ENCODE results near the gene PHACTR1. TPM values are rescaled to one million over a fixed set of nuclear protein-coding genes. Genes with fewer than 3 reads are reported as not detected.

The PHACTR1 gene
- total and polyA plus RNA-seq, 3 donors from 2014 or later = 5.1 to 7.6 (median 6.5) TPM

DNA sequence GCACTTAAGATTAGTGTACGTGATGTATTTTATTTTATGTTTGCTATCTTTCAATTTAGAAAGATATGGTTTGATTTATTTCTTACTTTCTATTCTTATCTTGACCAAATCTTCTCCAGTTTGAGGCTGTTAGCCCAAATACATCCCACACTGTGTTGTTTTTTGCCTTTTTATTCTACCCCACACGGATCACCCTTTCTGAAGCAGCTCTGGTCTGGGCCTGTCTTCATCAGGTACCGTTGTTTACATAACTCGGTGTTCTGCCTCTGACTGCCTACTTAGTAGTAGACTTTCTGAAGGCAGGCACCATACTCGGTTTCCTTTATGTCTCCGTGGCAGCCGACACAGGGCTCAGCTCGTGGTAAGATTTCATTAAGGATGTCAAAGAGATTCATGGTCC is 95.0 kb downstream of the PHACTR1 start:
- TF ChIP-seq, protein P1, sequence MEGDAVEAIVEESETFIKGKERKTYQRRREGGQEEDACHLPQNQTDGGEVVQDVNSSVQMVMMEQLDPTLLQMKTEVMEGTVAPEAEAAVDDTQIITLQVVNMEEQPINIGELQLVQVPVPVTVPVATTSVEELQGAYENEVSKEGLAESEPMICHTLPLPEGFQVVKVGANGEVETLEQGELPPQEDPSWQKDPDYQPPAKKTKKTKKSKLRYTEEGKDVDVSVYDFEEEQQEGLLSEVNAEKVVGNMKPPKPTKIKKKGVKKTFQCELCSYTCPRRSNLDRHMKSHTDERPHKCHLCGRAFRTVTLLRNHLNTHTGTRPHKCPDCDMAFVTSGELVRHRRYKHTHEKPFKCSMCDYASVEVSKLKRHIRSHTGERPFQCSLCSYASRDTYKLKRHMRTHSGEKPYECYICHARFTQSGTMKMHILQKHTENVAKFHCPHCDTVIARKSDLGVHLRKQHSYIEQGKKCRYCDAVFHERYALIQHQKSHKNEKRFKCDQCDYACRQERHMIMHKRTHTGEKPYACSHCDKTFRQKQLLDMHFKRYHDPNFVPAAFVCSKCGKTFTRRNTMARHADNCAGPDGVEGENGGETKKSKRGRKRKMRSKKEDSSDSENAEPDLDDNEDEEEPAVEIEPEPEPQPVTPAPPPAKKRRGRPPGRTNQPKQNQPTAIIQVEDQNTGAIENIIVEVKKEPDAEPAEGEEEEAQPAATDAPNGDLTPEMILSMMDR (IDR thresholded peaks at IDR 0.05) = no peak
- TF ChIP-seq POLR2A (IDR thresholded peaks at IDR 0.05) = no peak
- no peak for DNase-seq
- intact Hi-C loops (cut with DNase I; ENCODE audit: low total_unique reads) = no loop called here
- Histone ChIP-seq H3K36me3 (ENCODE audit: low read depth, missing control alignments) (no peaks in the 10 kb centered on the region), H3K9me3 (no peaks in the 10 kb centered on the region), H3K27ac (no peak overlapping the region), H3K4me1 (no peaks in the 10 kb centered on the region), H3K4me3 (no peak overlapping the region), H3K27me3 (no peaks in the 10 kb centered on the region)
- 81 to 83% methylated on average over 8 of the region's 8 CpGs for WGBS, 2 donors

DNA sequence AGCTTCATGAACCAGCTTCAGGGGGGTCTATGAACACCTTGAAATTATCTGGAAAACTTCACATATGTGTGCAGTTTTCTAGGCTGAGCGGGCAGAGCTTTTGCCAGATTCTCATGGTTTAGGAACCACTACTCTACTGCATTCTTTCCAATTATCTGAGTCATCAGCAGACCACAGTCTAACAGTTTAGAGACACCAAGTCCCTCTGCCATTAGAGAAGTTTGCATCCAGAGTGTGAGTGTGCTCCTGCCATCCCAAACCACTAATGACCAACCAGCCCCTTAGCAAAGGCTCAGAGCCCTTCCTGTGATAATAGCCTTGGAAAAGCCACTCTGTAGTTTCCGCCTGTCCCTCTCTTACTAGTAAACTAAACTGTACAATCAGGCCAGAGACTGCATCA is 96.8 kb downstream of the PHACTR1 start:
- H3K4me1 ChIP-seq = no peaks in the 10 kb centered on the region
- TF ChIP-seq, protein P1 (IDR thresholded peaks at IDR 0.05) = no peak
- TF ChIP-seq POLR2A (IDR thresholded peaks at IDR 0.05) = no peak
- no peaks in the 10 kb centered on the region for H3K9me3 ChIP-seq
- WGBS, 2 donors = 94 to 96% methylated on average over 2 of the region's 2 CpGs
- H3K27ac ChIP-seq = no peak overlapping the region
- intact Hi-C loops (cut with DNase I; ENCODE audit: low total_unique reads) = no loop called here
- no peak for DNase-seq
- H3K36me3 ChIP-seq (ENCODE audit: low read depth, missing control alignments) = no peaks in the 10 kb centered on the region
- H3K4me3 ChIP-seq = no peak overlapping the region
- H3K27me3 ChIP-seq = no peaks in the 10 kb centered on the region

DNA sequence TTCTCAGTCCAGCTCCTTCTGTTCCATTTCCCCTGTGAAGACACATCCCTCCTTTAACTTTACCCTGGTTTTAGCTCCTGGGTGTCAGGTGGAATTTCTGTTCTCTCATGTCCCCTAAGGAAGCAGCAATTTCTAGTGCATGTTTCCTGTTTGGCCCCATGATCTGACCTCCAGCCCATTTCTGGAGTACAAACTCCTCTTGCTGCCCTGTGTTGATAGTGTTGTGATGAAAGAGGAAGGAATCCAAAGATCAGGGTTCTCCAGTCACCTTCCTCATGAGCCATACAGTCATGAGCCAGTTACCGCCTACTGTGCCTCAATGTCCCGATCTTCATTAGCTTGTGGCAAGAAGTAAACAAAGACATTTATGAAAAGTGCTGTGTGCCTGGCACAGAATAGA is 97.4 kb downstream of the PHACTR1 start:
- TF ChIP-seq POLR2A (IDR thresholded peaks at IDR 0.05) = no peak
- no peaks in the 10 kb centered on the region for H3K4me1 ChIP-seq
- H3K4me3 ChIP-seq = no peak overlapping the region
- H3K27ac ChIP-seq = no peak overlapping the region
- WGBS, 2 donors = 96 to 100% methylated on average over 2 of the region's 2 CpGs
- H3K27me3 ChIP-seq = no peaks in the 10 kb centered on the region
- no peaks in the 10 kb centered on the region for H3K36me3 ChIP-seq (ENCODE audit: low read depth, missing control alignments)
- DNase-seq = no peak
- H3K9me3 ChIP-seq = no peaks in the 10 kb centered on the region
- intact Hi-C loops (cut with DNase I; ENCODE audit: low total_unique reads) = no loop called here

DNA sequence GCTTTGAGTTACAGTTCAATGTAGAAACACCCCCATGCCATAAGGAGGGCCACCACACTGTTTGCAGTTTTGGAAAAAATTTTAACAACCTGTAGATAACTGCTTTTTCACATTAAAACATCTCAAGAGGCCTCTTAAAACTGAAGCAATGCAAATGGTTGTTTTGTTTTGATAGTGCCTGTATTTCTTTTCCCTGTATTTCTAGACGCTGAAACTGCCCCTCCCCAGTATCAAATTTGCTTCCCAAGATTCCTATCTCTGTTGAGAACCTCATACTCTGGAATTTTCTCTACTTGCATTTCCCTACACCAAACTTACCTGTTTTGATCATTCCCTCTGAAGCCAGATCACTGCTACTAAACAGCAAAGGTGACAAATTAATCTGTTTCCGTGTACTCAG is 98.5 kb downstream of the PHACTR1 start:
- Histone ChIP-seq H3K27me3 (no peaks in the 10 kb centered on the region), H3K36me3 (ENCODE audit: low read depth, missing control alignments) (no peaks in the 10 kb centered on the region), H3K9me3 (no peaks in the 10 kb centered on the region), H3K27ac (no peak overlapping the region), H3K4me1 (no peaks in the 10 kb centered on the region), H3K4me3 (no peak overlapping the region)
- TF ChIP-seq POLR2A (IDR thresholded peaks at IDR 0.05) = no peak
- TF ChIP-seq, protein P1 (IDR thresholded peaks at IDR 0.05) = no peak
- DNase-seq = no peak
- WGBS, 2 donors = 56 to 67% methylated on average over 2 of the region's 2 CpGs
- intact Hi-C loops (cut with DNase I; ENCODE audit: low total_unique reads) = no loop called here

DNA sequence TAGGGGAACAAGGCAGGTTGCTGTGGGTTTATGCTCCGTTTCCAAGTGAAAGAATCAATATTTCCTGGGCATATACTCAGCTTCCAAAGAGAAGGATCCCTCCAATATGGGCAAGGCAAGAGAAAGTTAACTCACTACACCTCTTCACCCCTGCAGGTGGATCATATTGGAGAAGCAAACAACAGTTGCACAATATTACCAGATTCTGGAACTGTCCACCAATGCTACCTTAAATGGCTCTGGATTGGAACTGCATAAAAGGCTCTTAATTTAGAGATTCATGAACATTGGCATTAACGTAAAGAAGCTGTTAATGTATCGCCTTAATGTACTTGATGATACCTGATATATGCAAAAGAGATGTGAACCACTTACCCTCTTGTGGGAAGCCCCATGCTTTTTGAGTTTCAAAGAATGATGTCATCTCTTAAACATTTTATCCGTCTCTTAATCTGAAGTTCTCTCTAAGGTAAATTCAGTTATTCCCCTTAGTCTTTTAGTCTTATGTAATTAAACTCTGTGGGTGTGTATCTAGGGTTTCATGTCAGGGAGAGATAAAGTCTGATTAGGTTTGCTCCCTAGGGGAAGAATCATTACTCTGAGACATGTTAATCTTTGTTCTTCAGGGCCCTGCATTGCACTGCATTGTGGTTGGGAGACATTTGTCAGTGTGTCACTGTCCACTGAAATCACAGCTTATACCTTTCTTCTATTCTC is 99.5 kb downstream of the PHACTR1 start:
- Histone ChIP-seq H3K36me3 (ENCODE audit: low read depth, missing control alignments) (no peaks in the 10 kb centered on the region), H3K4me3 (no peak overlapping the region), H3K27ac (no peak overlapping the region), H3K9me3 (no peaks in the 10 kb centered on the region), H3K27me3 (no peaks in the 10 kb centered on the region), H3K4me1 (no peaks in the 10 kb centered on the region)
- 83 to 88% methylated on average over 4 of the region's 4 CpGs for WGBS, 2 donors
- no peak for DNase-seq
- TF ChIP-seq, protein P1 (IDR thresholded peaks at IDR 0.05) = no peak
- TF ChIP-seq POLR2A (IDR thresholded peaks at IDR 0.05) = no peak
- intact Hi-C loops (cut with DNase I; ENCODE audit: low total_unique reads) = no loop called here

All from testis (tissue), 3 donors.